C4-2B (cell line): Measurements from ENCODE around the gene PACS2.

Experiments used
- H3K27ac ChIP-seq: fragments of 450-650 bp; 2 replicates; pipeline ENCODE4 v1.5.1; 2017
- ZFX ChIP-seq: fragments of 450-650 bp; IDR thresholded peaks from 2 replicates; pipeline ENCODE4 v1.6.1; 2017
- TF ChIP-seq, protein P1 (sequence below): fragments of 450-650 bp; conservative IDR thresholded peaks from 2 replicates; pipeline ENCODE4 v1.5.1; 2017; ENCODE audit warnings: mild to moderate bottlenecking

Gene PACS2

DNA sequence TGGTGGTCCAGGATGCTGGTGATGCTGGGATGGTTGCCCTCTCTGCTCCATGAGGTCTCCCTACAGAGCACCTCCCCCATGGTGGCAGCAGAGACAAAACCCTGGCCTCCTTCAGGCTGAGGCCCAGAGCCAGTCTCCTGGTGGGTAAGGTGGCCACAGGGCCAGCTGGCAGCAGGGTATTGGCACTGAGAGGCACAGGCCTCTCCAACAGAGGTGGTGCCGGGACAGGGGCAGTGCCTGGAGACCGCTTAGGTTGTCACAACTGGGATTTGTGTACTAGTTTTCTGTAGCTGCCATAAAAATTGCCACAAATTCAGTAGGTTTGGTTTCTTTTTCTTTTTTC is 99.0 kb downstream of the PACS2 start:
- no peak overlapping the region for H3K27ac ChIP-seq
- TF ChIP-seq ZFX: no peak

DNA sequence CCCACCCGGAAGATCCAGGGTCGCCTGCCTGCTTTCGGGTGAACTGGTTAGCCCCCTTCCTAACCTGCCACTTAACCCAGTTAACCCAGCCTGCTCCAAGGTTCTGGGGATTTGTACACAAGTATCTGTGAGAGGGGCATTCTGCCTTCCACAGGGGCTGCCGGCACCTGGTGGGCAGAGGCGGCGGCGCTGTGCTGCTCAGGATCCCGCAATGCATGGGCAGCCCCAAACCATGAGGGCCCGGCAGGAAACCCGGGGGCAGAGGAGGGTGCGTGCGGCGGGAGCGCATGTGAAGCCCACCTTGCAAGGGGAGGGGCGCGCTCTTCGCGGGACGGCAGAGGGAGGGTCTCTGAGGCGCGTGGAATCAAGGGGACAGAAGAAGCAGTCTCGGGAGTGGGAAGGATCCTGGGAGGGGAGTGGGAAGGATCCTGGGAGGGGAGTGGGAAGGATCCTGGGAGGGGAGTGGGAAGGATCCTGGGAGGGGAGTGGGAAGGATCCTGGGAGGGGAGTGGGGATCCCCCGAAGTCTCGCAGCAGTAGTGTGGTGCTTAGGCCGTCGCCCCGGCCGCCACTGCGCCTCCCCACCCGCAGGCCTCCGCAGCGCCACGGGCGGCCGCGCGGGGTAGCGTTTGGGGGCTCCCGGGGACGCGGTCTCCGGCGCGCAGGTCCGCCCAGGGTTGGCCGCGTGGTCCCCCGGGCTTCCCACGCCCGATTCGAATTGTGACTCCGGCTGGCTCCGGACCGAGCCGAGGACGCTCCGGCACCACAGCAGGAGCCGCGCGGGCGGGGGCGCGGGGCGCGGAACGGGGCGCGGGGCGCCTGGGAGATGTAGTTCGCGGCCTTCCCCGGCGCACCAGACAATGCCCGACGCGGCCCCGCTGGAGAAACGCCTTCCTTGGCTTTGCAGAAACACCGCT is 100.2 kb downstream of the PACS2 start:
- peak overlapping the region; percentile 17 for H3K27ac ChIP-seq
- TF ChIP-seq ZFX: no peak
- TF ChIP-seq, protein P1, sequence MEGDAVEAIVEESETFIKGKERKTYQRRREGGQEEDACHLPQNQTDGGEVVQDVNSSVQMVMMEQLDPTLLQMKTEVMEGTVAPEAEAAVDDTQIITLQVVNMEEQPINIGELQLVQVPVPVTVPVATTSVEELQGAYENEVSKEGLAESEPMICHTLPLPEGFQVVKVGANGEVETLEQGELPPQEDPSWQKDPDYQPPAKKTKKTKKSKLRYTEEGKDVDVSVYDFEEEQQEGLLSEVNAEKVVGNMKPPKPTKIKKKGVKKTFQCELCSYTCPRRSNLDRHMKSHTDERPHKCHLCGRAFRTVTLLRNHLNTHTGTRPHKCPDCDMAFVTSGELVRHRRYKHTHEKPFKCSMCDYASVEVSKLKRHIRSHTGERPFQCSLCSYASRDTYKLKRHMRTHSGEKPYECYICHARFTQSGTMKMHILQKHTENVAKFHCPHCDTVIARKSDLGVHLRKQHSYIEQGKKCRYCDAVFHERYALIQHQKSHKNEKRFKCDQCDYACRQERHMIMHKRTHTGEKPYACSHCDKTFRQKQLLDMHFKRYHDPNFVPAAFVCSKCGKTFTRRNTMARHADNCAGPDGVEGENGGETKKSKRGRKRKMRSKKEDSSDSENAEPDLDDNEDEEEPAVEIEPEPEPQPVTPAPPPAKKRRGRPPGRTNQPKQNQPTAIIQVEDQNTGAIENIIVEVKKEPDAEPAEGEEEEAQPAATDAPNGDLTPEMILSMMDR: peak; percentile 79

GRCh38 chr14:105415481-105416428 is 101.2 kb downstream of the PACS2 start:
- no peak overlapping the region for H3K27ac ChIP-seq

GRCh38 chr14:105416671-105417070 is 102.1 kb downstream of the PACS2 start:
- TF ChIP-seq, protein P1: no peak
- no peak for TF ChIP-seq ZFX
- H3K27ac ChIP-seq: no peak overlapping the region

More at GRCh38 chr14:105415481-105416428, 101.2 kb downstream of the PACS2 start:
- TF ChIP-seq, protein P1: no peak
- no peak for TF ChIP-seq ZFX

- TF ChIP-seq ZFX: no peak
- TF ChIP-seq, protein P1: no peak
- no peak overlapping the region for H3K27ac ChIP-seq
Observed at GRCh38 chr14:105417690-105418121, 103.2 kb downstream of the PACS2 start.

DNA sequence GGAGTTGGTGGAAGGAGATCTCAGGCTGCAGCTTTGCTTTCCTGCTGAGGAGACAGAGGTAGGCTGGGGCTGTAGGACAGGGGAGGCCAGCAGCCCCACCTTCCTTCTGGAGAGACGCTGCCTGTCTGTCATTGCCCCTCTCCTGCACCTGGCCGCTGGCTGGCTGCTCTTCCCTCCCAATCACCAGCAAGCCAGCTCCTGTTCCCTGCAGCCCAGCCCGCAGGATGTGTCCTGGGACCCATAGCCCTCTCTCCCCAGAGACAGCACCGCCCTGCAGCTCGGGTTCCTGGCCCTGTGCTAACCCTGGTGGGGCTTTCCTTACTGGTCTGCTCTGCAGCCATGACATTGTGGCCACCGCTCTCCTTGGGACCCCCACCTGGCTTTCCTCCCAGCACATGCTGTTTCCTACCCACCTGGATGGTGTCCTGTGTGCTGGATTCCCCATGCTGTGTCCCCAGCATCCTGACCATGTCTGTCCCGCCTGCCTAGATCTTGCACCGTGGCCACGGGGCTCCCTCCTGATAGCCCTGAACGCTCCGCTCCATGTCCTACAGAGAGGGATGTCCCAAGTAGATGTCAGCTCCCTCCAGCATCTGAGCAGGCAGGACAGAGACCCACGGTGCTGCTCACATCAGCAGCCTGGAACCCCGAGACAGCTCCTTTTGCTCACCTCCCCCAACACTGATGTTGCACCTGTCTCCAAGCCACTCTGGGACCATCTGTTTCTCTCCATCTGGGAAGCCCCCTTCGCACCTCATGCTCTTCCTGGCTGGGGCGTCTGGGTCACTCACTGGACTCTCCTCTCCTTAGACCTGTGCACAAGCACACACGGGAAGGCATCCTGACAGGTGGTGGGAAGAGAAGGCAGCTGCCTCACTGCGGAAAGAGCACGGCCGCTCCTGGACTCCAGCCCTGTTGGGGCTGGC is 104.0 kb downstream of the PACS2 start:
- peak overlapping the region; percentile 80 for H3K27ac ChIP-seq
- TF ChIP-seq, protein P1: no peak
- TF ChIP-seq ZFX: no peak
